HEK293 (cell line): ENCODE measurements around the gene TRMT6.

Experiments used
- CTCF ChIA-PET: fragments of 350-600 bp; formaldehyde crosslinking; extraction: SDS; loops from one replicate; lab custom pipeline; 2021; ENCODE audit warnings: antibody characterized with exemption; lab: Yijun Ruan, JAX
- POLR2A ChIA-PET: fragments of 300-600 bp; formaldehyde crosslinking; extraction: SDS; loops from one replicate; lab custom pipeline; 2020; ENCODE audit warnings: antibody characterized with exemption, inconsistent platforms; lab: Yijun Ruan, JAX
- H3K27ac ChIP-seq: fragments of 200-500 bp; sonication (Bioruptor generic); 2 replicates; pipeline ENCODE4 v1.5.1; 2014; ENCODE audit warnings: low read depth, low read length, control low read depth, inconsistent platforms; ENCODE audit errors: extremely low read depth
- H3K36me3 ChIP-seq, 2 experiments: fragments of 200-500 bp in 1 of 2; sonication (Bioruptor generic) in 1 of 2; 1 replicate in 1 of 2; 2 replicates in 1 of 2; pipeline ENCODE4 v1.5.1; 2014 to 2017; ENCODE audit warnings: inconsistent platforms in 2 of 2, low read length in 2 of 2; ENCODE audit not compliant: control insufficient read depth in 2 of 2, insufficient read depth in 1 of 2
- H3K4me1 ChIP-seq: fragments of 200-500 bp; sonication (Bioruptor generic); 2 replicates; pipeline ENCODE4 v1.5.1; 2014; ENCODE audit warnings: mild to moderate bottlenecking, low read length, inconsistent platforms; ENCODE audit not compliant: control insufficient read depth, insufficient read depth
- H3K4me3 ChIP-seq: 2 replicates; pipeline ENCODE4 v1.5.1; 2011; ENCODE audit warnings: low read depth, mild to moderate bottlenecking, control low read depth, low read length, moderate library complexity
- H3K9me3 ChIP-seq: fragments of 200-500 bp; sonication (Bioruptor generic); 2 replicates; pipeline ENCODE4 v1.5.1; 2014; ENCODE audit warnings: low read depth, low read length, inconsistent platforms; ENCODE audit not compliant: control insufficient read depth, insufficient read depth
- KLF7 ChIP-seq: fragments of 450-650 bp; formaldehyde crosslinking; IDR thresholded peaks from 2 replicates; pipeline ENCODE4 v1.5.1; 2016; ENCODE audit warnings: missing biosample characterization, missing genetic modification characterization, borderline replicate concordance
- KLF8 ChIP-seq: fragments of 450-650 bp; formaldehyde crosslinking; IDR thresholded peaks from 2 replicates; pipeline ENCODE4 v1.5.1; 2016; ENCODE audit warnings: missing biosample characterization, missing genetic modification characterization
- PRDM1 ChIP-seq: fragments of 450-650 bp; formaldehyde crosslinking; IDR thresholded peaks from 2 replicates; pipeline ENCODE4; 2016; ENCODE audit warnings: missing biosample characterization, missing genetic modification characterization
- RBAK ChIP-seq: fragments of 450-650 bp; formaldehyde crosslinking; IDR thresholded peaks from 2 replicates; pipeline ENCODE4 v1.5.1; 2016; ENCODE audit warnings: missing biosample characterization, missing genetic modification characterization
- SP2 ChIP-seq: fragments of 450-650 bp; formaldehyde crosslinking; IDR thresholded peaks from 2 replicates; pipeline ENCODE4 v1.5.1; 2016; ENCODE audit warnings: missing biosample characterization, missing genetic modification characterization
- ZNF10 ChIP-seq: fragments of 450-650 bp; formaldehyde crosslinking; IDR thresholded peaks from 2 replicates; pipeline ENCODE4 v1.5.1; 2017; ENCODE audit warnings: missing biosample characterization, missing genetic modification characterization
- ZNF114 ChIP-seq: fragments of 450-650 bp; formaldehyde crosslinking; IDR thresholded peaks from 2 replicates; pipeline ENCODE4 v1.5.0; 2017; ENCODE audit warnings: missing biosample characterization, missing genetic modification characterization
- ZNF24 ChIP-seq: fragments of 450-650 bp; formaldehyde crosslinking; IDR thresholded peaks from 2 replicates; pipeline ENCODE4 v1.5.1; 2016; ENCODE audit warnings: missing biosample characterization, missing genetic modification characterization
- ZNF335 ChIP-seq: fragments of 450-650 bp; formaldehyde crosslinking; conservative IDR thresholded peaks from 2 replicates; pipeline ENCODE4 v1.5.1; 2016; ENCODE audit warnings: missing biosample characterization, missing genetic modification characterization
- ZNF354C ChIP-seq: fragments of 450-650 bp; formaldehyde crosslinking; IDR thresholded peaks from 2 replicates; pipeline ENCODE4 v1.5.1; 2016; ENCODE audit warnings: missing biosample characterization, missing genetic modification characterization, low read depth, borderline replicate concordance
- ZNF366 ChIP-seq: fragments of 450-650 bp; formaldehyde crosslinking; conservative IDR thresholded peaks from 2 replicates; pipeline ENCODE4 v1.5.1; 2016; ENCODE audit warnings: missing biosample characterization, missing genetic modification characterization
- ZNF391 ChIP-seq: fragments of 450-650 bp; formaldehyde crosslinking; IDR thresholded peaks from 2 replicates; pipeline ENCODE4 v1.5.1; 2016; ENCODE audit warnings: low read depth, missing biosample characterization, missing genetic modification characterization, borderline replicate concordance
- ZNF549 ChIP-seq: fragments of 450-650 bp; IDR thresholded peaks from 2 replicates; pipeline ENCODE4 v1.5.1; 2018; ENCODE audit warnings: missing biosample characterization, missing genetic modification characterization, mild to moderate bottlenecking, inconsistent platforms, moderate library complexity
- ZNF600 ChIP-seq: fragments of 450-650 bp; formaldehyde crosslinking; IDR thresholded peaks from 2 replicates; pipeline ENCODE4 v1.5.1; 2016; ENCODE audit warnings: missing biosample characterization, missing genetic modification characterization
- ZNF626 ChIP-seq: fragments of 450-650 bp; sonication (Bioruptor Pico); formaldehyde crosslinking; IDR thresholded peaks from 2 replicates; pipeline ENCODE4 v1.5.1; 2018; ENCODE audit warnings: missing biosample characterization, missing genetic modification characterization, inconsistent platforms
- ZNF76 ChIP-seq: fragments of 450-650 bp; formaldehyde crosslinking; IDR thresholded peaks from 2 replicates; pipeline ENCODE4; 2016; ENCODE audit warnings: low read depth, missing biosample characterization, missing genetic modification characterization, borderline replicate concordance
- ZNF777 ChIP-seq: fragments of 450-650 bp; formaldehyde crosslinking; IDR thresholded peaks from 2 replicates; pipeline ENCODE4 v1.5.1; 2017; ENCODE audit warnings: missing biosample characterization, missing genetic modification characterization, borderline replicate concordance
- TF ChIP-seq, protein P1 (sequence below): fragments of 450-650 bp; formaldehyde crosslinking; conservative IDR thresholded peaks from 2 replicates; pipeline ENCODE4 v1.5.1; 2016; ENCODE audit warnings: low read depth, missing biosample characterization, missing genetic modification characterization
- TF ChIP-seq, protein P2 (sequence below): fragments of 450-650 bp; IDR thresholded peaks from 2 replicates; pipeline ENCODE4 v1.5.1; 2018; ENCODE audit warnings: missing biosample characterization, missing genetic modification characterization

The TRMT6 gene

DNA sequence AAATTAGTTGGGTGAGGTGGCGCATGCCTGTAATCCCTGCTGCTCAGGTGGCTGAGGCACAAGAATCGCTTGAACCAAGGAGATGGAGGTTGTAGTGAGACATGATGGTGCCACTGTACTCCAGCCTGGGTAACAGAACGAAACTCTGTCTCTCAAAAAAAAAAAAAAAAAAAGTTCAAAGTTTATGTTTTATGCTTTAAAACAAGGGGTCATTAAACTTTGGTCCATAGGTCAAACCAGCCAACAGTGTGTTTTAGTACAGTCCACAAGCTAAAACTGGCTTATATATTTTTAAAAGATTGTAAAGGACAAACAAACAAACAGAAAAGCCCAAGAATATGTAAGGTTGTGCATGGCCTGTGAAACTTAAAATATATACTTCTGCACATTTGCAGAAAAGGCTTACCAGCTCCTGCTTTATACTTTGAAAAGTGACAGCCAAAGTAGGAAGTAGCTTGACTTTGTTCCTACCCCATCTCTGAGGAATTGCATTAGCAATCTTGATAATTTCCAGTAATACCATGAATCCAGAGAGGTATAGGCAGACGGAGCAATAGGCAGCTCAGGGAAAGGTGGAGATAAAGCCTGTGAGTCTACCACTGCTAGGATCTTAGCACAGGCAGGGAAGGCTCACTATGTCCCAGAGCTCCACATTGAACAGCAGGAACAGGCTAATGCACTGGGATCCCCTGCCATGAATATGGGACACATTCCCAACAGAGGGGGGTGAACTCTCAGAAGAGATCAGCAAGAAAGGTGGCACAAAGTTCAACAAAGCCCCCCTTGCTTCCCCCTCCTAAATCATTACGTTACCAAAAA, 30.6 kb upstream of the TRMT6 start:
- Histone ChIP-seq H3K9me3 (no peaks in the 10 kb centered on the region), H3K27ac (no peak overlapping the region), H3K36me3 (peaks cover 19 to 88% of the 10 kb centered on the region in 2 experiments; a peak in 2 of 3 replicates), H3K4me3 (no peak overlapping the region), H3K4me1 (no peaks in the 10 kb centered on the region)
- ChIA-PET CTCF (interaction anchor here (0.7 to 1.2 kb wide), 5 partner anchors 30 to 1286 kb away, joined by 3 to 5 read pairs (median 3); partner anchors contain the start of gene LRRN4), POLR2A (no interaction called here)
- no peak for TF ChIP-seq ZNF549 (tag by site-specific recombination)
- no peak for TF ChIP-seq ZNF391 (tag by site-specific recombination)
- TF ChIP-seq KLF7 (tag by site-specific recombination) = no peak
- no peak for TF ChIP-seq ZNF76 (tag by site-specific recombination)
- TF ChIP-seq, protein P1, sequence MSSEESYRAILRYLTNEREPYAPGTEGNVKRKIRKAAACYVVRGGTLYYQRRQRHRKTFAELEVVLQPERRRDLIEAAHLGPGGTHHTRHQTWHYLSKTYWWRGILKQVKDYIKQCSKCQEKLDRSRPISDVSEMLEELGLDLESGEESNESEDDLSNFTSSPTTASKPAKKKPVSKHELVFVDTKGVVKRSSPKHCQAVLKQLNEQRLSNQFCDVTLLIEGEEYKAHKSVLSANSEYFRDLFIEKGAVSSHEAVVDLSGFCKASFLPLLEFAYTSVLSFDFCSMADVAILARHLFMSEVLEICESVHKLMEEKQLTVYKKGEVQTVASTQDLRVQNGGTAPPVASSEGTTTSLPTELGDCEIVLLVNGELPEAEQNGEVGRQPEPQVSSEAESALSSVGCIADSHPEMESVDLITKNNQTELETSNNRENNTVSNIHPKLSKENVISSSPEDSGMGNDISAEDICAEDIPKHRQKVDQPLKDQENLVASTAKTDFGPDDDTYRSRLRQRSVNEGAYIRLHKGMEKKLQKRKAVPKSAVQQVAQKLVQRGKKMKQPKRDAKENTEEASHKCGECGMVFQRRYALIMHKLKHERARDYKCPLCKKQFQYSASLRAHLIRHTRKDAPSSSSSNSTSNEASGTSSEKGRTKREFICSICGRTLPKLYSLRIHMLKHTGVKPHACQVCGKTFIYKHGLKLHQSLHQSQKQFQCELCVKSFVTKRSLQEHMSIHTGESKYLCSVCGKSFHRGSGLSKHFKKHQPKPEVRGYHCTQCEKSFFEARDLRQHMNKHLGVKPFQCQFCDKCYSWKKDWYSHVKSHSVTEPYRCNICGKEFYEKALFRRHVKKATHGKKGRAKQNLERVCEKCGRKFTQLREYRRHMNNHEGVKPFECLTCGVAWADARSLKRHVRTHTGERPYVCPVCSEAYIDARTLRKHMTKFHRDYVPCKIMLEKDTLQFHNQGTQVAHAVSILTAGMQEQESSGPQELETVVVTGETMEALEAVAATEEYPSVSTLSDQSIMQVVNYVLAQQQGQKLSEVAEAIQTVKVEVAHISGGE = no peak
- no peak for TF ChIP-seq ZNF777 (tag by site-specific recombination)
- TF ChIP-seq ZNF626 (tag by site-specific recombination) = no peak
- no peak for TF ChIP-seq ZNF24 (tag by site-specific recombination)
- no peak for TF ChIP-seq ZNF366 (tag by site-specific recombination)
- no peak for TF ChIP-seq ZNF335
- TF ChIP-seq SP2 = no peak
- no peak for TF ChIP-seq KLF8
- TF ChIP-seq ZNF114 (tag by site-specific recombination) = no peak
- TF ChIP-seq, protein P2, sequence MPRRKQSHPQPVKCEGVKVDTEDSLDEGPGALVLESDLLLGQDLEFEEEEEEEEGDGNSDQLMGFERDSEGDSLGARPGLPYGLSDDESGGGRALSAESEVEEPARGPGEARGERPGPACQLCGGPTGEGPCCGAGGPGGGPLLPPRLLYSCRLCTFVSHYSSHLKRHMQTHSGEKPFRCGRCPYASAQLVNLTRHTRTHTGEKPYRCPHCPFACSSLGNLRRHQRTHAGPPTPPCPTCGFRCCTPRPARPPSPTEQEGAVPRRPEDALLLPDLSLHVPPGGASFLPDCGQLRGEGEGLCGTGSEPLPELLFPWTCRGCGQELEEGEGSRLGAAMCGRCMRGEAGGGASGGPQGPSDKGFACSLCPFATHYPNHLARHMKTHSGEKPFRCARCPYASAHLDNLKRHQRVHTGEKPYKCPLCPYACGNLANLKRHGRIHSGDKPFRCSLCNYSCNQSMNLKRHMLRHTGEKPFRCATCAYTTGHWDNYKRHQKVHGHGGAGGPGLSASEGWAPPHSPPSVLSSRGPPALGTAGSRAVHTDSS (tag by site-specific recombination) = no peak
- no peak for TF ChIP-seq RBAK (tag by site-specific recombination)

DNA sequence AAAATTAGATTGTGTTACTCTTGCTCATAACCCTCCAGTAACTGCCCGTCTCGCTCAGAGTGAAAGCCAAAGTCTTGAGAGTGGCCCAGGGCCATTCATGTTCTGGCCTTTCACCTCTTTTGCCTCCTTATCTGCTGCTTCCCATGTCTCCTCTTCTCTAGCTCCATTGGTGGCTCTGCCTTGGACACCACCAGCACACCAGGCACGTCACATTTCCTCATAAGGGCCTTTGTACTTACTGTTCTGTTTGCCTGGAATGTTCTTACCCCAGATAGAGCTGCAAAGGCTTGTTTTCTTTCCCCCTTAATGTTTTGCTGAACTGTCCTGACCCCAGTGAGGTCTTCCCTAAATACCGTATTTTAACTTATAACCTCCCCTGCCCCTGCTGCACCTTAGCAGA, 29.5 kb upstream of the TRMT6 start:
- no peak for TF ChIP-seq ZNF354C (tag by site-specific recombination)
- CTCF ChIA-PET = interaction anchor here (0.7 kb wide), 2 partner anchors 98 to 495 kb away, joined by 3 to 4 read pairs; no protein-coding TSS in a partner anchor
- Histone ChIP-seq H3K4me3 (no peak overlapping the region), H3K9me3 (no peaks in the 10 kb centered on the region), H3K4me1 (no peaks in the 10 kb centered on the region), H3K36me3 (peaks cover 23 to 87% of the 10 kb centered on the region in 2 experiments; a peak in 2 of 3 replicates), H3K27ac (no peak overlapping the region)
- POLR2A ChIA-PET = no interaction called here

DNA sequence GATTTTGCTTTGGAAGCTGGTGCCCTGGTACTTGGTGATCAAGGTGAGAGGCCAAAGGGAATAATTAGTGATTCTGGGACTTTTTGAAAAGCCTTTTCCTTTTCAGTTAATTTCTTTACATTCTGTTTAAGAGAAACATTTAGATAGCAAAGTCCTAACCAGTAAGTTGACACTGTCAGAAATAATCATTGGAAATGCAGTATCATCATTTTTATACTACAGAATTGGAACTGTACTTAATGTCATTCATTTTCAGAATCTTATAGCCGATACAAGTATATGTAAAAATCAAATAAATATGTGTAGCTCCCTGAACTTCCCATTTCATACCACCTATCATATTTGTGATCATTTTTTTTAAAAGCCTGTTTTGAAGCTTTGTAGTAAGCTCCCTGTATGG, 27.6 kb upstream of the TRMT6 start:
- H3K27ac ChIP-seq = no peak overlapping the region
- peaks cover 25 to 87% of the 10 kb centered on the region in 2 experiments; a peak in 2 of 3 replicates for H3K36me3 ChIP-seq
- ChIA-PET POLR2A (no interaction called here), CTCF (interaction anchor here (0.6 to 1.1 kb wide), 3 partner anchors 8 to 428 kb away, joined by 3 read pairs; no protein-coding TSS in a partner anchor)
- H3K4me3 ChIP-seq = no peak overlapping the region
- H3K4me1 ChIP-seq = no peaks in the 10 kb centered on the region
- TF ChIP-seq ZNF10 (tag by site-specific recombination) (no peak), PRDM1 (tag by site-specific recombination) (no peak), ZNF600 (tag by site-specific recombination) (no peak)
- H3K9me3 ChIP-seq = no peaks in the 10 kb centered on the region
